GM19023 (cell line): ENCODE results near the gene SCGB1A1.
"Not testable (repeated sequence)": the region's sequence is repeated elsewhere in the genome, so short reads cannot be mapped to it uniquely, and the experiment has no call there.

Source experiments
- ATAC-seq: cut with Tn5 transposase; IDR thresholded peaks from one replicate; pipeline ENCODE4 v1.9.1; 2021; ENCODE audit warnings: mild to moderate bottlenecking, moderate library complexity; ENCODE audit not compliant: unreplicated experiment

The SCGB1A1 gene

GRCh38 chr11:62446091-62446490 is 27.3 kb downstream of the SCGB1A1 start:
- ATAC-seq: no peak

DNA sequence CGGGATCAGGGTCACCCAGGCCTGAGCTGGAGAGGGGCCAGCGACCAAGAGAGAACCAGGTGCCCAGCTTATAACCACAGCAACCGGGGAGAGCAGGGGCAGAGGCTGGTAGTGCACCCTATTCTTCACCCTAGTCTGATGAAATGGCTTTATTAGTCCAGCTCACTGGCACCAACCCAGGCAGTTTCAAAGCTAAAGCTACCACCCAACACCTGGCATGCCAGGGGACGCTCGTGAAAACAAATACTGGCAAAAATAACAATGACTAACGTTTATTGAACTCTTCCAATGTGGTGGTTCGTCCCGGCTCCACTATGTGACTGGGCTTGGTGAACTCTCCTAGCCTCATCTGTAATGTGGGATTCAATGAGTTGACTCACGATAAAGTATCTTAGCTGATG is 30.6 kb downstream of the SCGB1A1 start:
- no peak for ATAC-seq

DNA sequence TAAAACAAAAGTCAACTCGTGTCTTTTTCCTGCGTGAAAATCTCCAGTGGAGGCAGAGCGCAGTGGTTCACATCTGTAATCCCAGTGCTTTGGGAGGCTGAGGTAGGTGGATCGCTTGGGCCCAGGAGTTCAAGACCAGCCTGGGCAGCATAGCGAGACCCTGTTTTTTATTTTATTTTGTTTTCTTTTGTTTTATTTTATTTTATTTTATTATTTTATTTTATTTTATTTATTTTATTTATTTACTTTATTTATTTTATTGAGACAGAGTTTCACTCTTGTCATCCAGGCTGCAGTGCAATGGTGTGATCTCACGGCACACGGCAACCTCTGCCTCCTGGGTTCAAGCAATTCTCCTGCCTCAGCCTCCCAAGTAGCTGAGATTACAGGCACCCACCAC is 31.1 kb downstream of the SCGB1A1 start:
- ATAC-seq: not testable (repeated sequence)

DNA sequence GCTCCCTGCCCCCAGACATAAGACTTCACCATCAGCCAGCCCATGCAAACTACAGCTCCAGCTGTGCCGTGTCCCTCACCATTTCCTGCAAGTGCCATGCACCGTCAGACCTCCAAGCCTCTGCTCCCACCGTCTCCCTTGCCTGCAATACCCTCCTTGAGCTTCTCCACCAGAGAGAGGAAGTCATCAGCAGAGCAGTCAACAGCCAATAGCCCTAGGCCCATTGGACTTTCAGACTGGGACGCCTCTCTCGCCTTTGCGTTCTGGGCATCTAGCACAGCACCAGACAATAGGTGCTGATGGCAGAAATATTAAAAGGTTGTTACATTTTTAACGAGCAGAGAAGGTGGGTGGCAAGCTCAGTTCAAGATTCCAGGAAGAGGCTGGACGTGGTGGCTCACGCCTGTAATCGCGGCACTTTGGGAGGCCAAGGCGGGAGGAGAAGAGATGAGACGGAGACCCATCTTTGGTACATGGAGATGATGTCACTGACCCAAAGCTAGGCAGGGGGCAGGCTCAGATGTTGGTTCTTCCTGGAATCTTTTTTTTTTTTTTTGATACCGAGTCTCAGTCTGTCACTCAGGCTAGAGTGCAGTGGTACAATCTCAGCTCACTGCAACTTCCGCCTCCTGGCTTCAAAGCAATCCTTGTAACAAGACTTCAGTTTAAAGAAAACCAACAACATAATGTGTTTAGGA is 31.9 kb downstream of the SCGB1A1 start:
- no peak for ATAC-seq

DNA sequence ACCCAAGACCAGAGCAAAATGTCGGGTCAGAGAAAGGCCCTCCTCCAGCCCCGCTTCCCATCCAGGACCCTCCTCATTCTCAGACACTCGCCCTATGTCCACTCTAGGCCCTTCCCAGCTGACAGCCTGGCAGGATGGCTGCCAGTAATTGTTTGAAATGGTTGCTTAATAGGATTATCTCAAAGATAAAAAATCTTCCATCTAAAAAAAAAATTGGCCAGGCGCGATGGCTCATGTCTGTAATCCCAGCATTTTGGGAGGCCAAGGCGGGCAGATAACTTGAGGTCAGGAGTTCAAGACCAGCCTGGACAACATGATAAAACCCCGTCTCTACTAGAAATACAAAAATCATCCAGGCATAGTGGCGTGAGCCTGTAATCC is 32.4 kb downstream of the SCGB1A1 start:
- ATAC-seq: no peak

DNA sequence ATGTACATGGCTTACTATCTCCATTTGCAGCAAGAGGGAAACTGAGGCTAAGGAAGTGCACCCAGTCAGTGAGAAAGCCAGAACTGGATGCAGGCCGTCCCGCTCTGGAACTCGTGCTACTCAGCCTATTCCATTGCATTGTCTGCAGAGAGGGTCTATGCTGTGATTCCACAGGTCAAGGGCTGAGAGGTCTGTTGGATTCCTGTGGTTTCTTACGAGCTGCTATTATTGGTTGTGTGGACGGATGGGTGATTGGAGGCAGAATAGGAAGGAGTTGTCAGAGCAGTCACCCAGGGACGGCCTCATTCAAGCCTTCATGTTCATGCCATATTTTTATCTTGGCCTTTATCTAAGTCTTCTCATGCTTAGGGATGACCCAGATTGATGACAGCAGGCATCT is 33.4 kb downstream of the SCGB1A1 start:
- ATAC-seq: no peak

GRCh38 chr11:62452839-62453468 is 34.1 kb downstream of the SCGB1A1 start:
- no peak for ATAC-seq

- no peak for ATAC-seq
Observed at GRCh38 chr11:62456630-62457029, 37.8 kb downstream of the SCGB1A1 start.

DNA sequence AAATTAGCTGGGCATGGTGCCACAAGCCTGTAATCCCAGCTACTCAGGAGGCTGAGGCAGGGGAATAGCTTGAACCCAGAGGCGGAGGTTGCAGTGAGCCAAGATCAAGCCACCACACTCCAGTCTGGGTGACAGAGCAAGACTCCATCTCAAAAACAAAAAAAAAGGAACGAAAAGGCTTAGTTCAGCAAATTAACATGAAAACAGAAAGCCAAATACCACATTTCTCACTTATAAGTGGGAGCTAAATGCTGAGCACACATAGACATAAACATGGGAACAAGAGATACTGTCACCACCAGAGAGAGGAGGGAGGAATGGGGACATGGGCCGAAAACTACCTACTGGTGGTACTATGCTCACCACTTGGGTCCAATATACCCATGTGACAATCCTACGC is 38.6 kb downstream of the SCGB1A1 start:
- ATAC-seq: no peak

- no peak for ATAC-seq
Observed at GRCh38 chr11:62458212-62459002, 39.6 kb downstream of the SCGB1A1 start.

GRCh38 chr11:62459080-62459479 is 40.2 kb downstream of the SCGB1A1 start:
- ATAC-seq: no peak

DNA sequence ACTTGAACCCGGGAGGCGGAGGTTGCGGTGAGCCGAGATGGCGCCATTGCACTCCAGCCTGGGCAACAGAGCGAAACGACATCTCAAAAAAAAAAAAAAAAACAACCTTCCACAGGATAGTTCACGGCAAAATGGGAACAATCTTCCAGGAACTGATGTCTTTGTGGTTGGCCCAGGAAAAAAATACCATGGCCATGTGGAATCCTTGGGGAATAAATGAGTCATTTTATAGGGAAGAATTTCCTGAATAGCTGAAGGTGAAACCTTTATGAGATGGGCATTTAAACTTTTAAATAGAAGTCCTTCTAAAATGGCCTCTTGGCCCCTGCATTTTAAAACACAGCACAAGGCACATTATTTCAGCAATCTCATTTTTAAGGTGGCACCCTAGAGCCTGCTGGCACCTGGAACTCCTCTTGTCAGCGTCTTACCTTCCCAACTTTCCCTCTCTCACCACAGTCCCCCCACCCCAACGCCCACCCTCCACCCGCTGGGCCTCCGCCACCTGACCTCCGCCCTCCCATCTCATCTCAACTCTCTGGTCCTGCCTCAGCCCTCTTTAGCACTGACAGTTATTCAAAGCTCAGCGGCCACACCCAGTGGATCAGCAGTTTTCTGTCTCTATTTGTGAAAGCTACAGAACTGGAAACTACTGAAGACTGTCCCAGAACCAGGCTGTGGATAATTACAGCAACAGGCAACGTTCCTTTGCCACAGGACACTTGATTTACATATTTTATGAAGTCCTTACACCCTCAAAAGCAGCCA is 43.1 kb downstream of the SCGB1A1 start:
- no peak for ATAC-seq

DNA sequence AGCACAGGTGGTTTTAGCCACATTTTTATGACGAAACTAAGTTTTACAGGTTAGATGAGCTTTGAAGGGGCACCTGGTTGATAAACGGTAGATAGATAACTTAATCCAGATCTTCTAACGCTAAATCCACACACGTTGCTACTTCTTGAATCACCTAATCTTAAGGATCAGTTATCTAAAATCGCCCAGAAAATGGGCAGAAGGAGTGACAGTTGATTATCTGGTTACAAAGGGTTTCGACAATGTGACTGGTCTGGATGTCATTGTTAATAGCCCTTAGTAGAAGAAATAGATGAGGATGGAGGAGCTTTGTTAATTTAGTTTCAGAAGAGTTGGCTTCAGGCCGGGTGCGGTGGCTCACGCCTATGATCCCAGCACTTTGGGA is 43.7 kb downstream of the SCGB1A1 start:
- ATAC-seq: no peak

DNA sequence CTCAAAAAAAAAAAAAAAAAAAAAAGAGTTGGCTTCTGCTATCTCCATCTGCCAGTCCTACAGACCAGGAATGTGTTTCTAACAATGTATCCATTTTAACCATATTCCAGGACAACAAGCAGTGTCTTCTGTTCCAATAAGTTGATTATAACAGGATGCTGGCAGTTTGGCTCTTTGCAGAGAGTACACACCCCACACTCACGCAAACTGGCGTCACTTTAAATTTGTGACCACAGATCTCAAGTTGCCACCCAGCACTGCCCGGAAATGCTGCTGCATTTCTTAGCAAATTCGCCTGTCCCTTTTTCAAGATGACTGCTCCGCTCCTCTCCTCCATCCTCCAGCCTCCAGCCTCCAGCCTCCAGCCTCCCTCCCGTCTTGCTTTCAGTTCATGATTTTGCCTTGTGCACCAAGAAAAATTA is 44.3 kb downstream of the SCGB1A1 start:
- ATAC-seq: no peak

- ATAC-seq: no peak
Observed at GRCh38 chr11:62464655-62465054, 45.8 kb downstream of the SCGB1A1 start.

- ATAC-seq: no peak
Observed at GRCh38 chr11:62466444-62466843, 47.6 kb downstream of the SCGB1A1 start.

DNA sequence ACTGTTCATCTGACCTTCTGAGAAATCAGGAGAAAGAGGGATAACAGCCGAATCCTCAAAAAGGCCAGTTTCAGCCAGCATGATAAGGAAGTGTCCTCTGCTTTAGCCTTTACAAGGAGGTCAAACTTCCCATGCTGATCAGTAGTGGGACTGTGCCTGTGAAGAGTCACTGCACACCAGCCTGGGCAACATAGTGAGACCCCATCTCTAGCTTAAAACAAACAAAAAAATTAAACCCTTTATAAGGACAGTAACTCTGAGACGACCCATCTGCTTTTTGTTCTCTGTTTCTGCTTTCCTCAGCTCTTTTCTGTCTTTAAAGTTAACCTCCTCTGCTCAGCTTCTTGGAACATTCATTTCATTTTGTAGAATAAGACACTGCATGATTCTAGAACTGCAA is 49.7 kb downstream of the SCGB1A1 start:
- no peak for ATAC-seq

DNA sequence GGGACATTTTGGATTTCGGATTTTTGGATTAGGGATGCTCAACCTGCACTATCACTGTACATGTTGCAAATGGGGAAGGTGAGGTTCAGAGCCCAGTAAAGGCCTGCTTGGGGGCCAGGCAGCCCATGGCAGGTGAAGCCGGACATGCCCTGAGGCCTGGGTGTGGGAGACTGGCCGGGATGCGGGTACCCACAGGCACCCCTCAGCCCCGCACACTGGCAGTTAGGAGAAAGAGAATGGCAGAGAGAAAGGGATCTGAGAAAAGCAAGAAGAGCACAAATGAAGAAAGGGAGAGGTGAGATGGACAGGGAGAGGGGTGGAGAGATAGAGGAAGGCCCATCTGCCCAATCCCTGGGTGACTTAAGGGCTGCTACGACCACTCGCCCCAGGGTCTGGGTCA is 52.8 kb downstream of the SCGB1A1 start:
- no peak for ATAC-seq

- no peak for ATAC-seq
Observed at GRCh38 chr11:62472063-62472884, 53.4 kb downstream of the SCGB1A1 start.
